H9 (cell line): ENCODE results near the gene EGR4. TPM values are rescaled to one million over a fixed set of nuclear protein-coding genes. Genes with fewer than 3 reads are reported as not detected.

Experiments
- DNase-seq: peaks from one replicate; pipeline ENCODE4 v3.0.0-alpha.2; 2017
- H2AFZ ChIP-seq: one replicate; pipeline ENCODE4 v1.6.1; 2013; ENCODE audit warnings: mild to moderate bottlenecking, low read length, control low read depth, moderate library complexity
- H2AK5ac ChIP-seq: 2 replicates; pipeline ENCODE4 v1.6.1; 2013; ENCODE audit warnings: low read length, control low read depth, mixed read lengths; ENCODE audit not compliant: insufficient read length
- H2BK120ac ChIP-seq: one replicate; pipeline ENCODE4 v1.6.1; 2013; ENCODE audit warnings: low read depth, mild to moderate bottlenecking, low read length, control low read depth, inconsistent platforms; ENCODE audit not compliant: poor library complexity, severe bottlenecking
- H2BK12ac ChIP-seq: 2 replicates; pipeline ENCODE4 v1.6.1; 2013; ENCODE audit warnings: low read length, control low read depth, mixed read lengths, low read depth; ENCODE audit not compliant: insufficient read length
- H2BK15ac ChIP-seq: 2 replicates; pipeline ENCODE4 v1.6.1; 2013; ENCODE audit warnings: low read depth, low read length, control low read depth
- H2BK20ac ChIP-seq: one replicate; pipeline ENCODE4 v1.6.1; 2013; ENCODE audit warnings: low read depth, mild to moderate bottlenecking, low read length, control low read depth, inconsistent platforms; ENCODE audit not compliant: poor library complexity, severe bottlenecking
- H2BK5ac ChIP-seq: 2 replicates; pipeline ENCODE4 v1.6.1; 2013; ENCODE audit warnings: low read length, control low read depth, mixed read lengths; ENCODE audit not compliant: insufficient read length
- H3K14ac ChIP-seq: 2 replicates; pipeline ENCODE4 v1.6.1; 2013; ENCODE audit warnings: low read length, control low read depth; ENCODE audit not compliant: insufficient read depth
- H3K18ac ChIP-seq: 2 replicates; pipeline ENCODE4 v1.6.1; 2013; ENCODE audit warnings: low read depth, mild to moderate bottlenecking, mixed read lengths, low read length, control low read depth; ENCODE audit not compliant: insufficient read length
- H3K23ac ChIP-seq: 2 replicates; pipeline ENCODE4 v1.6.1; 2013; ENCODE audit warnings: low read length, control low read depth, mixed read lengths, low read depth; ENCODE audit not compliant: insufficient read length
- H3K23me2 ChIP-seq: 2 replicates; pipeline ENCODE4 v1.6.1; 2013; ENCODE audit warnings: low read depth, mild to moderate bottlenecking, mixed read lengths, low read length, control low read depth; ENCODE audit not compliant: insufficient read length, poor library complexity, severe bottlenecking
- H3K27ac ChIP-seq: 2 replicates; pipeline ENCODE4 v1.5.1; 2013; ENCODE audit warnings: low read length, control low read depth, mixed read lengths, low read depth; ENCODE audit not compliant: insufficient read length
- H3K27me3 ChIP-seq: 2 replicates; pipeline ENCODE4 v1.6.1; 2013; ENCODE audit warnings: low read length, control low read depth, inconsistent platforms; ENCODE audit not compliant: insufficient read depth
- H3K4ac ChIP-seq: 2 replicates; pipeline ENCODE4 v1.6.1; 2013; ENCODE audit warnings: low read depth, mild to moderate bottlenecking, control low read depth, inconsistent platforms, low read length, moderate library complexity
- H3K4me1 ChIP-seq: 2 replicates; pipeline ENCODE4 v1.6.1; 2013; ENCODE audit warnings: low read length, control low read depth, inconsistent platforms; ENCODE audit not compliant: insufficient read depth
- H3K4me2 ChIP-seq: 2 replicates; pipeline ENCODE4 v1.6.1; 2013; ENCODE audit warnings: low read length, control low read depth, mixed read lengths; ENCODE audit not compliant: insufficient read length, insufficient read depth
- H3K56ac ChIP-seq: 2 replicates; pipeline ENCODE4 v1.6.1; 2013; ENCODE audit warnings: low read depth, mild to moderate bottlenecking, mixed read lengths, low read length, control low read depth; ENCODE audit not compliant: insufficient read length
- H3K79me1 ChIP-seq: 2 replicates; pipeline ENCODE4 v1.6.1; 2013; ENCODE audit warnings: low read depth, mild to moderate bottlenecking, moderate library complexity, low read length, control low read depth, inconsistent platforms; ENCODE audit not compliant: insufficient read depth, poor library complexity, severe bottlenecking
- H3K79me2 ChIP-seq: 2 replicates; pipeline ENCODE4 v1.6.1; 2013; ENCODE audit warnings: low read length, control low read depth, inconsistent platforms; ENCODE audit not compliant: insufficient read depth
- H3K9ac ChIP-seq: 2 replicates; pipeline ENCODE4 v1.6.1; 2013; ENCODE audit warnings: low read length, control low read depth, mixed read lengths; ENCODE audit not compliant: insufficient read length; ENCODE audit errors: extremely low read depth
- H3K9me3 ChIP-seq: one replicate; pipeline ENCODE4 v1.6.1; 2013; ENCODE audit warnings: low read depth, low read length, inconsistent platforms; ENCODE audit not compliant: control insufficient read depth
- H3T11ph ChIP-seq: one replicate; pipeline ENCODE4 v1.6.1; 2013; ENCODE audit warnings: mild to moderate bottlenecking, low read length, control low read depth, inconsistent platforms
- H4K20me1 ChIP-seq: one replicate; pipeline ENCODE4 v1.6.1; 2013; ENCODE audit not compliant: control insufficient read depth, insufficient read length, insufficient read depth
- H4K5ac ChIP-seq: 2 replicates; pipeline ENCODE4 v1.6.1; 2013; ENCODE audit warnings: low read depth, mild to moderate bottlenecking, mixed read lengths, low read length, control low read depth; ENCODE audit not compliant: insufficient read length
- H4K8ac ChIP-seq: replicated peaks from 2 replicates; pipeline ENCODE4 v1.6.1; 2013; ENCODE audit warnings: low read length, control low read depth, mixed read lengths, low read depth; ENCODE audit not compliant: insufficient read length
- H4K91ac ChIP-seq: 2 replicates; pipeline ENCODE4 v1.6.1; 2013; ENCODE audit warnings: low read depth, mild to moderate bottlenecking, moderate library complexity, mixed read lengths, low read length, control low read depth; ENCODE audit not compliant: insufficient read length
- H3K27ac Mint-ChIP-seq, 3 experiments: 2 replicates in 2 of 3; 3 replicates in 1 of 3; pipeline ENCODE4 v1.8.0; 2020 to 2021; ENCODE audit warnings: mixed read lengths in 3 of 3, mild to moderate bottlenecking in 1 of 3, moderate library complexity in 1 of 3
- H3K27me3 Mint-ChIP-seq: 2 replicates; pipeline ENCODE4 v1.8.0; 2021; ENCODE audit warnings: low read depth, mild to moderate bottlenecking, moderate library complexity, mixed read lengths
- H3K36me3 Mint-ChIP-seq, 3 experiments: 2 replicates in 2 of 3; 3 replicates in 1 of 3; pipeline ENCODE4 v1.8.0; 2020 to 2021; ENCODE audit warnings: low read depth in 3 of 3, mixed read lengths in 3 of 3; ENCODE audit not compliant: insufficient read depth in 1 of 3
- H3K4me1 Mint-ChIP-seq, 2 experiments: 2 replicates each; pipeline ENCODE4 v1.8.0; 2020; ENCODE audit warnings: mixed read lengths in 2 of 2
- H3K4me3 Mint-ChIP-seq, 2 experiments: 2 replicates in 1 of 2; 3 replicates in 1 of 2; pipeline ENCODE4 v1.8.0; 2020 to 2021; ENCODE audit warnings: mild to moderate bottlenecking in 2 of 2, mixed read lengths in 2 of 2, moderate library complexity in 1 of 2
- H3K9me3 Mint-ChIP-seq, 2 experiments: 2 replicates in 1 of 2; 3 replicates in 1 of 2; pipeline ENCODE4 v1.8.0; 2020; ENCODE audit warnings: mild to moderate bottlenecking in 2 of 2, mixed read lengths in 2 of 2, moderate library complexity in 1 of 2
- WGBS: extraction: QIAGEN DNeasy Blood & Tissue Kit; methylation state at CpG from one replicate; pipeline ENCODE4 v1.1.7; 2013; ENCODE audit warnings: missing lambda C conversion rate, low lambda C conversion rate, mixed read lengths; ENCODE audit not compliant: insufficient read length; ENCODE audit errors: extremely low coverage; 5-methylcytosine and 5-hydroxymethylcytosine counted together
- total RNA-seq: library from RNA; stranded (reverse); gene quantifications from 2 replicates; pipeline ENCODE4 v1.2.1, GENCODE V29; 2021
- TF ChIP-seq, protein P1 (sequence below): fragments of 200-600 bp; sonication (generic); conservative IDR thresholded peaks from 3 replicates; pipeline ENCODE4 v1.8.0; 2021; ENCODE audit warnings: antibody characterized with exemption, mild to moderate bottlenecking

Gene EGR4
- total RNA-seq, 1 experiment from 2014 or later = 0.85 TPM

GRCh38 chr2:73324126-73324725 lies 30.9 kb upstream of the EGR4 start:
- no peak overlapping the region for H3K4ac ChIP-seq

More at GRCh38 chr2:73324126-73324725, 30.9 kb upstream of the EGR4 start:
- no peaks in the 10 kb centered on the region for H3K9me3 Mint-ChIP-seq
- no peaks in the 10 kb centered on the region for H3K79me1 ChIP-seq
- H3K56ac ChIP-seq = no peak overlapping the region
- H3K79me2 ChIP-seq = no peaks in the 10 kb centered on the region
- no peaks in the 10 kb centered on the region for H3K4me1 ChIP-seq
- H3K36me3 Mint-ChIP-seq = no peaks in the 10 kb centered on the region
- no peak overlapping the region for H4K5ac ChIP-seq
- H2AK5ac ChIP-seq = no peak overlapping the region
- no peak overlapping the region for H4K8ac ChIP-seq
- H3K27ac ChIP-seq = no peak overlapping the region
- H4K91ac ChIP-seq = no peak overlapping the region
- H3K23me2 ChIP-seq = no peaks in the 10 kb centered on the region
- H3K23ac ChIP-seq = no peak overlapping the region
- H3T11ph ChIP-seq = no peak overlapping the region
- no peak overlapping the region for H3K14ac ChIP-seq
- H3K4me2 ChIP-seq = no peak overlapping the region
- no peak overlapping the region for H2BK5ac ChIP-seq
- H3K4me3 Mint-ChIP-seq = no peak overlapping the region
- H3K4me1 Mint-ChIP-seq = peaks cover 4 to 6% of the 10 kb centered on the region in 2 experiments; a peak in 3 of 4 replicates
- no peak overlapping the region for H2AFZ ChIP-seq
- no peak overlapping the region for H3K18ac ChIP-seq
- H4K20me1 ChIP-seq = no peaks in the 10 kb centered on the region
- H3K27me3 Mint-ChIP-seq = peaks cover 44% of the 10 kb centered on the region
- H2BK12ac ChIP-seq = no peak overlapping the region
- H2BK20ac ChIP-seq = no peak overlapping the region
- no peak overlapping the region for H3K9ac ChIP-seq
- WGBS = no CpG with 5 or more reads among the region's 13 CpGs
- no peaks in the 10 kb centered on the region for H3K27me3 ChIP-seq
- H2BK120ac ChIP-seq = no peak overlapping the region
- no peak overlapping the region for H3K27ac Mint-ChIP-seq
- no peaks in the 10 kb centered on the region for H3K9me3 ChIP-seq
- DNase-seq = no peak
- H2BK15ac ChIP-seq = no peak overlapping the region
- TF ChIP-seq, protein P1, sequence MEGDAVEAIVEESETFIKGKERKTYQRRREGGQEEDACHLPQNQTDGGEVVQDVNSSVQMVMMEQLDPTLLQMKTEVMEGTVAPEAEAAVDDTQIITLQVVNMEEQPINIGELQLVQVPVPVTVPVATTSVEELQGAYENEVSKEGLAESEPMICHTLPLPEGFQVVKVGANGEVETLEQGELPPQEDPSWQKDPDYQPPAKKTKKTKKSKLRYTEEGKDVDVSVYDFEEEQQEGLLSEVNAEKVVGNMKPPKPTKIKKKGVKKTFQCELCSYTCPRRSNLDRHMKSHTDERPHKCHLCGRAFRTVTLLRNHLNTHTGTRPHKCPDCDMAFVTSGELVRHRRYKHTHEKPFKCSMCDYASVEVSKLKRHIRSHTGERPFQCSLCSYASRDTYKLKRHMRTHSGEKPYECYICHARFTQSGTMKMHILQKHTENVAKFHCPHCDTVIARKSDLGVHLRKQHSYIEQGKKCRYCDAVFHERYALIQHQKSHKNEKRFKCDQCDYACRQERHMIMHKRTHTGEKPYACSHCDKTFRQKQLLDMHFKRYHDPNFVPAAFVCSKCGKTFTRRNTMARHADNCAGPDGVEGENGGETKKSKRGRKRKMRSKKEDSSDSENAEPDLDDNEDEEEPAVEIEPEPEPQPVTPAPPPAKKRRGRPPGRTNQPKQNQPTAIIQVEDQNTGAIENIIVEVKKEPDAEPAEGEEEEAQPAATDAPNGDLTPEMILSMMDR = no peak
